ENCODE measurements around the gene RAB14.
"Not testable (repeated sequence)": the region's sequence is repeated elsewhere in the genome, so short reads cannot be mapped to it uniquely, and the experiment has no call there.

Gene RAB14

GRCh38 chr9:121189006-121189405, 12.7 kb downstream of the RAB14 start:
- no peak for DNase-seq

- no peak for DNase-seq
Observed at GRCh38 chr9:121187636-121188305, 13.9 kb downstream of the RAB14 start.

- DNase-seq = no peak
Observed at GRCh38 chr9:121185774-121186403, 15.8 kb downstream of the RAB14 start.

GRCh38 chr9:121185178-121185745, 16.4 kb downstream of the RAB14 start:
- DNase-seq = no peak

- DNase-seq = no peak
Observed at GRCh38 chr9:121184463-121184862, 17.2 kb downstream of the RAB14 start.

- no peak for DNase-seq
Observed at GRCh38 chr9:121183666-121184423, 17.8 kb downstream of the RAB14 start.

- no peak for DNase-seq
Observed at GRCh38 chr9:121182989-121183388, 18.7 kb downstream of the RAB14 start.

GRCh38 chr9:121182101-121182836, 19.4 kb downstream of the RAB14 start:
- DNase-seq = no peak

- no peak for DNase-seq
Observed at GRCh38 chr9:121179930-121180681, 21.6 kb downstream of the RAB14 start.

GRCh38 chr9:121179373-121179721, 22.3 kb downstream of the RAB14 start:
- DNase-seq = not testable (repeated sequence)

- DNase-seq = no peak
Observed at GRCh38 chr9:121178676-121179372, 22.8 kb downstream of the RAB14 start.

- DNase-seq = no peak
Observed at GRCh38 chr9:121173501-121173900, 28.2 kb downstream of the RAB14 start.

- DNase-seq = no peak
Observed at GRCh38 chr9:121172726-121173487, 28.8 kb downstream of the RAB14 start.

GRCh38 chr9:121171236-121171635, 30.4 kb downstream of the RAB14 start:
- DNase-seq = no peak

GRCh38 chr9:121169094-121169601, 32.5 kb downstream of the RAB14 start:
- no peak for DNase-seq

- no peak for DNase-seq
Observed at GRCh38 chr9:121168052-121168451, 33.6 kb downstream of the RAB14 start.

GRCh38 chr9:121160025-121160424, 41.6 kb downstream of the RAB14 start:
- DNase-seq = no peak

- DNase-seq = no peak
Observed at GRCh38 chr9:121157939-121158338, 43.7 kb downstream of the RAB14 start.

- no peak for DNase-seq
Observed at GRCh38 chr9:121156263-121156731, 45.4 kb downstream of the RAB14 start.

GRCh38 chr9:121154782-121155181, 46.9 kb downstream of the RAB14 start:
- DNase-seq = no peak

Data from activated effector memory CD4-positive, alpha-beta T cell treated with Interleukin-2 at 50 U/mL for 16 hours (primary cell).